HEK293 (cell line): ENCODE results near the gene AKAP8.

Experiments used
- CTCF ChIA-PET: fragments of 350-600 bp; formaldehyde crosslinking; extraction: SDS; loops from one replicate; lab custom pipeline; 2021; ENCODE audit warnings: antibody characterized with exemption; lab: Yijun Ruan, JAX
- POLR2A ChIA-PET: fragments of 300-600 bp; formaldehyde crosslinking; extraction: SDS; loops from one replicate; lab custom pipeline; 2020; ENCODE audit warnings: antibody characterized with exemption, inconsistent platforms; lab: Yijun Ruan, JAX
- H3K27ac ChIP-seq: fragments of 200-500 bp; sonication (Bioruptor generic); 2 replicates; pipeline ENCODE4 v1.5.1; 2014; ENCODE audit warnings: low read depth, low read length, control low read depth, inconsistent platforms; ENCODE audit errors: extremely low read depth
- H3K36me3 ChIP-seq, 2 experiments: fragments of 200-500 bp in 1 of 2; sonication (Bioruptor generic) in 1 of 2; 1 replicate in 1 of 2; 2 replicates in 1 of 2; pipeline ENCODE4 v1.5.1; 2014 to 2017; ENCODE audit warnings: inconsistent platforms in 2 of 2, low read length in 2 of 2; ENCODE audit not compliant: control insufficient read depth in 2 of 2, insufficient read depth in 1 of 2
- H3K4me1 ChIP-seq: fragments of 200-500 bp; sonication (Bioruptor generic); 2 replicates; pipeline ENCODE4 v1.5.1; 2014; ENCODE audit warnings: mild to moderate bottlenecking, low read length, inconsistent platforms; ENCODE audit not compliant: control insufficient read depth, insufficient read depth
- H3K4me3 ChIP-seq: 2 replicates; pipeline ENCODE4 v1.5.1; 2011; ENCODE audit warnings: low read depth, mild to moderate bottlenecking, control low read depth, low read length, moderate library complexity
- H3K9me3 ChIP-seq: fragments of 200-500 bp; sonication (Bioruptor generic); 2 replicates; pipeline ENCODE4 v1.5.1; 2014; ENCODE audit warnings: low read depth, low read length, inconsistent platforms; ENCODE audit not compliant: control insufficient read depth, insufficient read depth
- GLI4 ChIP-seq: fragments of 450-650 bp; formaldehyde crosslinking; IDR thresholded peaks from 2 replicates; pipeline ENCODE4 v1.5.1; 2016; ENCODE audit warnings: missing biosample characterization, missing genetic modification characterization
- GLIS1 ChIP-seq: fragments of 450-650 bp; formaldehyde crosslinking; IDR thresholded peaks from 2 replicates; pipeline ENCODE4 v1.5.1; 2016; ENCODE audit warnings: missing biosample characterization, missing genetic modification characterization
- HOXA7 ChIP-seq: sonication (generic); formaldehyde crosslinking; IDR thresholded peaks from 2 replicates; pipeline ENCODE4 v1.8.1; 2022; ENCODE audit warnings: missing genetic modification reagents, borderline replicate concordance
- HOXC10 ChIP-seq: sonication (generic); formaldehyde crosslinking; IDR thresholded peaks from 2 replicates; pipeline ENCODE4 v1.8.1; 2023; ENCODE audit warnings: mild to moderate bottlenecking, missing genetic modification reagents
- KLF16 ChIP-seq: fragments of 450-650 bp; formaldehyde crosslinking; IDR thresholded peaks from 2 replicates; pipeline ENCODE4 v1.5.1; 2017; ENCODE audit warnings: missing biosample characterization, missing genetic modification characterization
- SCRT1 ChIP-seq: fragments of 450-650 bp; formaldehyde crosslinking; IDR thresholded peaks from 2 replicates; pipeline ENCODE4 v1.5.1; 2016; ENCODE audit warnings: missing biosample characterization, missing genetic modification characterization, borderline replicate concordance
- ZFP3 ChIP-seq: fragments of 450-650 bp; formaldehyde crosslinking; IDR thresholded peaks from 2 replicates; pipeline ENCODE4 v1.5.1; 2016; ENCODE audit warnings: low read depth, missing biosample characterization, missing genetic modification characterization
- ZNF112 ChIP-seq: fragments of 450-650 bp; formaldehyde crosslinking; IDR thresholded peaks from 2 replicates; pipeline ENCODE4 v1.5.0; 2017; ENCODE audit warnings: missing biosample characterization, missing genetic modification characterization
- ZNF132 ChIP-seq: fragments of 450-650 bp; formaldehyde crosslinking; IDR thresholded peaks from 2 replicates; pipeline ENCODE4 v1.5.1; 2017; ENCODE audit warnings: missing biosample characterization, missing genetic modification characterization, borderline replicate concordance
- ZNF175 ChIP-seq: fragments of 450-650 bp; formaldehyde crosslinking; IDR thresholded peaks from 2 replicates; pipeline ENCODE4 v1.5.1; 2016; ENCODE audit warnings: missing biosample characterization, missing genetic modification characterization
- ZNF239 ChIP-seq: fragments of 450-650 bp; formaldehyde crosslinking; IDR thresholded peaks from 2 replicates; pipeline ENCODE4 v1.5.1; 2016; ENCODE audit warnings: missing biosample characterization, missing genetic modification characterization
- ZNF423 ChIP-seq: fragments of 450-650 bp; formaldehyde crosslinking; IDR thresholded peaks from 2 replicates; pipeline ENCODE4 v1.5.1; 2016; ENCODE audit warnings: missing biosample characterization, missing genetic modification characterization
- ZNF433 ChIP-seq: fragments of 450-650 bp; formaldehyde crosslinking; IDR thresholded peaks from 2 replicates; pipeline ENCODE4 v1.5.1; 2016; ENCODE audit warnings: missing biosample characterization, missing genetic modification characterization, low read depth
- ZNF449 ChIP-seq: fragments of 450-650 bp; formaldehyde crosslinking; IDR thresholded peaks from 2 replicates; pipeline ENCODE4 v1.5.1; 2017; ENCODE audit warnings: missing biosample characterization, mild to moderate bottlenecking, missing genetic modification characterization, moderate library complexity
- ZNF544 ChIP-seq: fragments of 450-650 bp; formaldehyde crosslinking; IDR thresholded peaks from 2 replicates; pipeline ENCODE4 v1.5.0; 2017; ENCODE audit warnings: missing biosample characterization, missing genetic modification characterization
- ZNF558 ChIP-seq: fragments of 450-650 bp; formaldehyde crosslinking; IDR thresholded peaks from 2 replicates; pipeline ENCODE4 v1.5.1; 2016; ENCODE audit warnings: missing biosample characterization, missing genetic modification characterization
- ZNF571 ChIP-seq: fragments of 450-650 bp; formaldehyde crosslinking; IDR thresholded peaks from 2 replicates; pipeline ENCODE4 v1.5.0; 2017; ENCODE audit warnings: missing biosample characterization, missing genetic modification characterization
- ZNF621 ChIP-seq: fragments of 450-650 bp; formaldehyde crosslinking; IDR thresholded peaks from 2 replicates; pipeline ENCODE4 v1.5.1; 2017; ENCODE audit warnings: missing biosample characterization, missing genetic modification characterization
- ZNF701 ChIP-seq: fragments of 450-650 bp; formaldehyde crosslinking; IDR thresholded peaks from 2 replicates; pipeline ENCODE4 v1.5.1; 2016; ENCODE audit warnings: missing biosample characterization, missing genetic modification characterization
- ZNF704 ChIP-seq: fragments of 450-650 bp; formaldehyde crosslinking; IDR thresholded peaks from 2 replicates; pipeline ENCODE4 v1.5.1; 2016; ENCODE audit warnings: missing biosample characterization, missing genetic modification characterization
- ZNF776 ChIP-seq: fragments of 450-650 bp; formaldehyde crosslinking; IDR thresholded peaks from 2 replicates; pipeline ENCODE4 v1.5.0; 2017; ENCODE audit warnings: missing biosample characterization, missing genetic modification characterization, borderline replicate concordance
- ZSCAN23 ChIP-seq: fragments of 450-650 bp; formaldehyde crosslinking; IDR thresholded peaks from 2 replicates; pipeline ENCODE4 v1.5.1; 2016; ENCODE audit warnings: missing biosample characterization, missing genetic modification characterization
- TF ChIP-seq, protein P1 (sequence below): fragments of 450-650 bp; formaldehyde crosslinking; IDR thresholded peaks from 2 replicates; pipeline ENCODE4 v1.5.1; 2017; ENCODE audit warnings: missing biosample characterization, missing genetic modification characterization
- TF ChIP-seq, protein P2 (sequence below): fragments of 450-650 bp; formaldehyde crosslinking; IDR thresholded peaks from 2 replicates; pipeline ENCODE4 v1.5.1; 2016; ENCODE audit warnings: missing biosample characterization, missing genetic modification characterization
- TF ChIP-seq, protein P3 (sequence below): fragments of 450-650 bp; formaldehyde crosslinking; IDR thresholded peaks from 2 replicates; pipeline ENCODE4 v1.5.1; 2016; ENCODE audit warnings: missing biosample characterization, missing genetic modification characterization, borderline replicate concordance

Gene AKAP8

DNA sequence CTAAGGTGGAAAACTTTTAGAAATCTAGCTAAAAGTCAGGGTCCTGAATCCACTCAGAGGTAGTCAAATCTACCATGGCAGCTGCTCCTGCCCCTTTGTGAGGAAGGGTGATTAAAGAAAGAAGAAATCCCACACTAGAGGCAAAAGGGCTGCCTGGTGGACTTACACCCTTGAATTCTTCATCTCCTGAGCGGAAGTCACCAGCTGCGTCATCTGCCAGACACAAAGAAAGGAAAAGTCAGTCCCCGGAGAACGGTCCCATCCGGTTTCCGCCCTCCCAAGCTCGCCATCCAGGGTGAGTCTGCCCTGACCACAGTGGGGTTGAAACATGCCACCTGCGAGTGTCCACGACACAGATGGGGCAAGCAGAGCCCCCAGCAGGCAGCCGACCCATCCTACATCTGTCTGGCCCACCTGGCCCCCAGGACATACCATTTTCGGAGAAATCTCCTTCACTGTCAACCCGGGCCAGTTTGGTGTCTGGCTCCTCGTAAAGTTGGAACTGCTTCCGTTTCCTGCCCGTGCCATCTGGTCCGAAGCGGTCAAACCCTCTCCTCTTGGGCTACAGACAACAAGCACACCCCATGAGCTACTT lies 7.7 kb downstream of the AKAP8 start:
- ChIA-PET CTCF (no interaction called here), POLR2A (interaction anchor here (1.4 kb wide), 1 partner anchor 8 kb away, joined by 4 read pairs; the partner anchor contains the start of gene AKAP8)
- Histone ChIP-seq H3K4me1 (0 out of 2 replicates have a peak, but pooled peaks cover 3% of the 10 kb centered on the region), H3K9me3 (no peaks in the 10 kb centered on the region)
- TF ChIP-seq ZNF701 (tag by site-specific recombination) (no peak), SCRT1 (no peak), ZNF449 (tag by site-specific recombination) (no peak), HOXC10 (CRISPR knock-in tag) (no peak), ZNF132 (tag by site-specific recombination) (no peak), KLF16 (tag by site-specific recombination) (no peak), ZFP3 (no peak), ZNF571 (tag by site-specific recombination) (no peak), GLIS1 (no peak), ZNF112 (tag by site-specific recombination) (no peak), ZSCAN23 (tag by site-specific recombination) (no peak)
- TF ChIP-seq, protein P1, sequence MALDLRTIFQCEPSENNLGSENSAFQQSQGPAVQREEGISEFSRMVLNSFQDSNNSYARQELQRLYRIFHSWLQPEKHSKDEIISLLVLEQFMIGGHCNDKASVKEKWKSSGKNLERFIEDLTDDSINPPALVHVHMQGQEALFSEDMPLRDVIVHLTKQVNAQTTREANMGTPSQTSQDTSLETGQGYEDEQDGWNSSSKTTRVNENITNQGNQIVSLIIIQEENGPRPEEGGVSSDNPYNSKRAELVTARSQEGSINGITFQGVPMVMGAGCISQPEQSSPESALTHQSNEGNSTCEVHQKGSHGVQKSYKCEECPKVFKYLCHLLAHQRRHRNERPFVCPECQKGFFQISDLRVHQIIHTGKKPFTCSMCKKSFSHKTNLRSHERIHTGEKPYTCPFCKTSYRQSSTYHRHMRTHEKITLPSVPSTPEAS (tag by site-specific recombination) = no peak
- TF ChIP-seq, protein P2, sequence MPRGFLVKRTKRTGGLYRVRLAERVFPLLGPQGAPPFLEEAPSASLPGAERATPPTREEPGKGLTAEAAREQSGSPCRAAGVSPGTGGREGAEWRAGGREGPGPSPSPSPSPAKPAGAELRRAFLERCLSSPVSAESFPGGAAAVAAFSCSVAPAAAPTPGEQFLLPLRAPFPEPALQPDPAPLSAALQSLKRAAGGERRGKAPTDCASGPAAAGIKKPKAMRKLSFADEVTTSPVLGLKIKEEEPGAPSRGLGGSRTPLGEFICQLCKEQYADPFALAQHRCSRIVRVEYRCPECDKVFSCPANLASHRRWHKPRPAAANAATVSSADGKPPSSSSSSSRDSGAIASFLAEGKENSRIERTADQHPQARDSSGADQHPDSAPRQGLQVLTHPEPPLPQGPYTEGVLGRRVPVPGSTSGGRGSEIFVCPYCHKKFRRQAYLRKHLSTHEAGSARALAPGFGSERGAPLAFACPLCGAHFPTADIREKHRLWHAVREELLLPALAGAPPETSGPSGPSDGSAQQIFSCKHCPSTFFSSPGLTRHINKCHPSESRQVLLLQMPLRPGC (tag by site-specific recombination) = no peak
- TF ChIP-seq, all 188 proteins: peak for 0
- peaks cover 16 to 82% of the 10 kb centered on the region in 2 experiments for H3K36me3 ChIP-seq
- no peak overlapping the region for H3K27ac ChIP-seq
- H3K4me3 ChIP-seq = no peak overlapping the region

GRCh38 chr19:15371119-15371518 lies 8.5 kb downstream of the AKAP8 start:
- CTCF ChIA-PET = no interaction called here
- no peak overlapping the region for H3K4me3 ChIP-seq
- POLR2A ChIA-PET = interaction anchor here (1.0 to 1.4 kb wide), 3 partner anchors 9 to 73 kb away, joined by 3 to 4 read pairs (median 3); partner anchors contain the start of gene AKAP8
- no peaks in the 10 kb centered on the region for H3K4me1 ChIP-seq
- H3K9me3 ChIP-seq = no peaks in the 10 kb centered on the region
- peaks cover 21 to 89% of the 10 kb centered on the region in 2 experiments for H3K36me3 ChIP-seq
- no peak overlapping the region for H3K27ac ChIP-seq
- TF ChIP-seq, protein P3, sequence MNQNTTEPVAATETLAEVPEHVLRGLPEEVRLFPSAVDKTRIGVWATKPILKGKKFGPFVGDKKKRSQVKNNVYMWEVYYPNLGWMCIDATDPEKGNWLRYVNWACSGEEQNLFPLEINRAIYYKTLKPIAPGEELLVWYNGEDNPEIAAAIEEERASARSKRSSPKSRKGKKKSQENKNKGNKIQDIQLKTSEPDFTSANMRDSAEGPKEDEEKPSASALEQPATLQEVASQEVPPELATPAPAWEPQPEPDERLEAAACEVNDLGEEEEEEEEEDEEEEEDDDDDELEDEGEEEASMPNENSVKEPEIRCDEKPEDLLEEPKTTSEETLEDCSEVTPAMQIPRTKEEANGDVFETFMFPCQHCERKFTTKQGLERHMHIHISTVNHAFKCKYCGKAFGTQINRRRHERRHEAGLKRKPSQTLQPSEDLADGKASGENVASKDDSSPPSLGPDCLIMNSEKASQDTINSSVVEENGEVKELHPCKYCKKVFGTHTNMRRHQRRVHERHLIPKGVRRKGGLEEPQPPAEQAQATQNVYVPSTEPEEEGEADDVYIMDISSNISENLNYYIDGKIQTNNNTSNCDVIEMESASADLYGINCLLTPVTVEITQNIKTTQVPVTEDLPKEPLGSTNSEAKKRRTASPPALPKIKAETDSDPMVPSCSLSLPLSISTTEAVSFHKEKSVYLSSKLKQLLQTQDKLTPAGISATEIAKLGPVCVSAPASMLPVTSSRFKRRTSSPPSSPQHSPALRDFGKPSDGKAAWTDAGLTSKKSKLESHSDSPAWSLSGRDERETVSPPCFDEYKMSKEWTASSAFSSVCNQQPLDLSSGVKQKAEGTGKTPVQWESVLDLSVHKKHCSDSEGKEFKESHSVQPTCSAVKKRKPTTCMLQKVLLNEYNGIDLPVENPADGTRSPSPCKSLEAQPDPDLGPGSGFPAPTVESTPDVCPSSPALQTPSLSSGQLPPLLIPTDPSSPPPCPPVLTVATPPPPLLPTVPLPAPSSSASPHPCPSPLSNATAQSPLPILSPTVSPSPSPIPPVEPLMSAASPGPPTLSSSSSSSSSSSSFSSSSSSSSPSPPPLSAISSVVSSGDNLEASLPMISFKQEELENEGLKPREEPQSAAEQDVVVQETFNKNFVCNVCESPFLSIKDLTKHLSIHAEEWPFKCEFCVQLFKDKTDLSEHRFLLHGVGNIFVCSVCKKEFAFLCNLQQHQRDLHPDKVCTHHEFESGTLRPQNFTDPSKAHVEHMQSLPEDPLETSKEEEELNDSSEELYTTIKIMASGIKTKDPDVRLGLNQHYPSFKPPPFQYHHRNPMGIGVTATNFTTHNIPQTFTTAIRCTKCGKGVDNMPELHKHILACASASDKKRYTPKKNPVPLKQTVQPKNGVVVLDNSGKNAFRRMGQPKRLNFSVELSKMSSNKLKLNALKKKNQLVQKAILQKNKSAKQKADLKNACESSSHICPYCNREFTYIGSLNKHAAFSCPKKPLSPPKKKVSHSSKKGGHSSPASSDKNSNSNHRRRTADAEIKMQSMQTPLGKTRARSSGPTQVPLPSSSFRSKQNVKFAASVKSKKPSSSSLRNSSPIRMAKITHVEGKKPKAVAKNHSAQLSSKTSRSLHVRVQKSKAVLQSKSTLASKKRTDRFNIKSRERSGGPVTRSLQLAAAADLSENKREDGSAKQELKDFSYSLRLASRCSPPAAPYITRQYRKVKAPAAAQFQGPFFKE = no peak
- TF ChIP-seq ZNF423 (no peak), ZNF433 (tag by site-specific recombination) (no peak), ZNF558 (tag by site-specific recombination) (no peak), ZNF621 (tag by site-specific recombination) (no peak), ZNF544 (tag by site-specific recombination) (no peak), HOXA7 (CRISPR knock-in tag) (no peak), GLI4 (tag by site-specific recombination) (no peak), ZNF776 (tag by site-specific recombination) (no peak), ZNF704 (tag by site-specific recombination) (no peak), ZNF175 (tag by site-specific recombination) (no peak), ZNF239 (tag by site-specific recombination) (no peak)
